ENCODE measurements around the gene F8.
"Not testable (repeated sequence)": the region's sequence is repeated elsewhere in the genome, so short reads cannot be mapped to it uniquely, and the experiment has no call there.

The F8 gene

DNA sequence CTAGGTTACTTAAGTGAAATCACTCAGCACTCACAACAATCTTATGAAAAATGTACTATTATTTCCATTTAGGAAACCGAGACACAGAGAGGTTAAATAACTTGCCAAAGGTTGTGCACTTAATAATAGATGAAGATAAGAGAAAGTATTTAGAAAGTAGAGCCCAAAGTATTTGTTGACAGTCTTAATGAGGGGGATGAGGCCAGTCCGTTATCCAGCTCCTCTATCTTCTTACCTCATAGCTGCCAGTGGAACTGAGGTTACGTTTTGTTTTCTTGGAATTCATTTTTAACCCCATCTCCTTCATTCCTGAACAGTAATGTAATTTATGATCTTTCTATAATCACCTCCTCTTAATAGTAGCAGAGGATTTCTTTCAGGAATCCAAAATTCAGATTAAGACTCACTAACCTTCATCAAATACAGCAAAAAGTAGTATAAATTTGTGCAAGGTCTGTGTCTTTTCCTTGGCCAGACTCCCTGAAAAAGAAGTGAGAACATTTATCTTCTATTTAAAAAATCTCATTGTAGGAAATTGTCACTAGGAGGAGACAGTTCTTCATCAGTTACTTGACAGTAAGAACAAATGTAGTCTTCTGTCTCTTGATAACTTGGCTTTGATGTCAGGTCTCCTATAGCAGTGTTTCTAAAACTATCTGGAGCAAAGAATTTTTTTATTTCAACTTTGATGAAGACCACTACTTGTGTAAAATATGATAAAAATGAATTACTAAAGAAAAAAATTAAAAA lies 35.5 kb downstream of the F8 start:
- no peak for DNase-seq (ENCODE audit: low read depth in 2 of 2)

DNA sequence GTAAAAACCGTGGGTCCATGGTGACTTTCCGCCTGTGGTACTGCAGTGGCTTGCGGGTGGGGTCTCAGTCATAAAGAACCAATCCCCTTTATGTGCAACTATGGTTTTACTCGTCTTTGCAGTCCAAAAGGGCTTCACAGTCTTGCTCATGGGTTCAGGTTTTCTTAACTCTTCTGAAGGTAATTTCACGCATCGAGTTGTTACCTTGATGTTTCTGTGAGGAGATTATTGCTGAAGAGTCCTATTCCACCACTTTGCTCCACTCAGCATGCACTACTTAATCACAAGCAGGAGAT lies 41.5 kb downstream of the F8 start:
- DNase-seq (ENCODE audit: low read depth in 2 of 2) = no peak

DNA sequence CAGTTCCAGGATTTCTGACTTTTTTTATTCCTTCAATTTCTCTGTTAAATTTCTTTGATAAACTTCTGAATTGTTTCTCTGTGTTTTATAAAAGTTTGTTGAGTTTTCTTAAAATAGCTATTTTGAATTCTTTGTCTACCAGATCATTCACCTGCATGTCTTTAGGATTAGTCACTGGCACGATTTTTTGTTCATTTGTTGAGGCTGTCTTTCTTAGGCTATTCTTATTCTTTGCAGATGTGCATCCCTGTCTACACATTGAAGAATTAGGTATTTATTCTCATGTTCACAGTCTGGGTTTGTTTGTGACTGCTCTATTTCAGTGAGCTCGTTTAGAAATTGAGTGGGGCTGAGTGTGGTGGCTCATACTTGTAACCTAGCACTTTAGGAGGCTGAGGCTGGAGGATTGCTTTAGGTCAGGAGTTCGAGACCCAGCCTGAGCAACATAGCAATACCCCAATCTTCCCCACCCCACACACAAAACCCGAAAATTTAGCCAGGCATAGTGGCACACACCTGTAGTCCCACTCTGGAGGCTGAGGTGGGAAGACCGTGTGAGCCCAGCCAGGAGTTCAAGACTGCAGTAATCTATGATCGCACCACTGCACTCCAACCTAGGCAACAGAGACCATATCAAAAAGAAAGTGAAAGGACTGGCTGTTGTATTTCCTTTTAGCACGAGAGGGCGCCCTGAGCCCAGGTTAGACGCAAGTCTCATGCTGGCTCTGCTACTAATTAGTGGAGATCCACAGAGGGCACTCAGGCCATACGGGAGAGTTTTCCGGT lies 42.0 kb downstream of the F8 start:
- DNase-seq (ENCODE audit: low read depth in 2 of 2) = peak; percentile 48 to 52

DNA sequence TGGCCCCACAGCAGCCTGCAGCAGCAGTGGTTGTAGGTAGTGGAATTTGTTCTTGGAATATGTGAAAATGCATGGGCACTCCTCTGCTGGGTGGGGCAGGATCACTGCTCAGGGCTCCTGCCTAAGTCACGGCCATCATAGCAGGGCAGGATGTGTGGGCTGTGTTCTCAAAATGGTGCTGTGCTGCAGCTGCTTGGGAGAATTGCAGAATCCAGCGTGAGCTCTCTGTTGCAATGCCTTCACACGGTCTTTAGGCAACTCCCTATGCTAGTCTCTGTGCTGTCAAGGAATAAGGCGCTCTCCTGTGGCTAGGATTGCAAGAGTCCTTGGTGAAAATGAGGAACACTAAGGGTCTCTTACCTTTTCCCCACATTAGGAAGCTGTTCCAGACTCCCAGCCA lies 42.9 kb downstream of the F8 start:
- no peak for DNase-seq (ENCODE audit: low read depth in 2 of 2)

DNA sequence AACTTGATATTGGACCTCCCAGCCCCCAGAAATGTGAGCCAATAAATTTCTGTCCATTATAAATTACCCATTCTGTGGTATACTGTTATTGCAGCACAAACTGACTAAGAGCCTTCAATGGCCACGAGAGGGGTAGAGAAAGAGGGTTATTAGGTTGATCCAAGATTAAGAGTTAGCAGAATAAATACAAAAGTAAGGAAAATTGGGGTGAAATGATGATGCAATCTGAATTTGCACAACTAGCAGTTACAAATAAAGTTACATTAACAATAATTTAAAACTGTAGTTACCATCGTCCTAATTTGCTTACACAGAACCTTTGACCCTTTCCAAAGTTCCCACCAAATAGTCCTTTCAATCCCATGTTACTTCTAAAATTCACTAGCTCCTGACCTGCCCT lies 54.2 kb downstream of the F8 start:
- no peak for DNase-seq (ENCODE audit: low read depth in 2 of 2)

DNA sequence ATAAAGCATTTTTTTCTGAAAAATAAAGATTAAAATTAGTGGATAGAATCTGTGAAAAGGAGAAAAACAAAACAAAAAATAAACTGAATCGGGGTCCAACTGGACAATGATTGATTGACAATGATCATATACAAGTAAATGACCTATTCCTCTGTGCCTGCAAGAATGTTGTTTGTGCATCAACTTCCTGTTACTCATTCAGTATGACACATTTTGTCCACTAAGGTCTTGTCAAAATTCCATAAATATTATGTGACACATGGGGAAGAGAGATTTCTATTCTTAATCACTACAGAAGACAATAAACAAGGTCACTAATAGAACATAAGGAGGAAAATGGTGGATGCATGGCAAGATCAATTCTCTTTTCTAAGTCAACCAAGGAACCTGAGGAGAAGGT lies 54.9 kb downstream of the F8 start:
- DNase-seq (ENCODE audit: low read depth in 2 of 2) = no peak

DNA sequence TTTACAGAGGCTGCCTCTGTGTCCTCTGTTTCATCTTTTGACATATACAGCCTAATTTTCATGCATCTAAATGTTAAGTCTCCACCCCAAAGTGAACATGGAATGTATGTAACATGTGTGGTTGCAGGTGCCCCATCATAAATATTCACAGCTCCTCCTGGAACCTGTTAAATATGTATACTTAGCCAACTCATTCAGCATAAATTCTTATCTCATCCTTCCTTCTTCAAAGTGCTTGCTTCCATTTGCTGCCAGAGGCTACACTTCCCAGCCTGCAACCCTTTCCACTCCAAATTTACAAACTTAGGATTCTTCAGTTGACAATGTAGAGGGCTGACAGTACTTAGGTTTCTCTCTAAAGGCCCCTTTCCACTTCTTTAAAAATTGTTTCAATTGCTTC lies 60.6 kb downstream of the F8 start:
- no peak for DNase-seq (ENCODE audit: low read depth in 2 of 2)

DNA sequence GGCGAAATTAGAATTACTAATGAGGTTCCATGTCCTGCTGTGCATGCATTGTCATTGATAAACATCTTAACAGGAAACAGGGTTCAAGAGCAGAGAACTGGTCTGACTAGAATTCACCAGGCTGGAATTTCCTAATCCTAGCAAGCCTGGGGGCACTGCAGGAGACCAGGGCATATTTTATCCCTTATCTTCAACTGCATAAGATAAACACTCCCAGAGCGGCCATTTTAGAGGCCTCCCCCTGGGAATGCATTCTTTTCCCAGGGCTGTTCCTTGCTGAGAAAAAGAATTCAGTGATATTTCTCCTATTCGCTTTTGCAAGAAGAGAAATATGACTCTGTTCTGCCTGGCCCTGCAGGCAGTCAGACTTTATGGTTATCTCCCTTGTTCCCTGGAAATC lies 66.7 kb downstream of the F8 start:
- not testable (repeated sequence) for DNase-seq (ENCODE audit: low read depth in 2 of 2)

DNA sequence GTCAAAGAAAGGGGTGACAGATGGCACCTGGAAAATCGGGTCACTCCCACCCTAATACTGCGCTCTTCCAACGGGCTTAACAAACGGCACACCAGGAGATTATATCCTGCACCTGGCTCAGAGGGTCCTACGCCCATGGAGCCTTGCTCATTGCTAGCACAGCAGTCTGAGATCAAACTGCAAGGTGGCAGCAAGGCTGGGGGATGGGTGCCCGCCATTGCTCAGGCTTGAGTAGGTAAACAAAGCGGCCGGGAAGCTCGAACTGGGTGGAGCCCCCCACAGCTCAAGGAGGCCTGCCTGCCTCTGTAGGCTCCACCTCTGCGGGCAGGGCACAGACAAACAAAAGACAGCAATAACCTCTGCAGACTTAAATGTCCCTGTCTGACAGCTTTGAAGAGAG lies 83.3 kb downstream of the F8 start:
- DNase-seq (ENCODE audit: low read depth in 2 of 2) = not testable (repeated sequence)

DNA sequence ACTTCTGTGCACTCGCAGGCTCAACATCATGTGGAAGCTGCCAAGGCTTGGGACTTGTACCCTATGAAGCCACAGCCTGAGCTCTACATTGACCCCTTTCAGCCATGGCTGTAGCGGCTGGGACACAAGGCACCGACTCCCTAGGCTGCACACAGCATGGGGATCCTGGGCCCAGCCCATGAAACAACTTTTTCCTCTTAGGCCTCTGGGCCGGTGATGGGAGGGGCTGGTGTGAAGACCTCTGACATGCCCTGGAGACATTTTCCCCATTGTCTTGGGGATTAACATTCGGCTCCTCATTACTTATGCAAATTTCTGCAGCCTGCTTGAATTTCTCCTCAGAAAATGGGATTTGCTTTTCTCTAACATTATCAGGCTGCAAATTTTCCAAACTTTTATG lies 97.8 kb downstream of the F8 start:
- not testable (repeated sequence) for DNase-seq (ENCODE audit: low read depth in 2 of 2)

DNA sequence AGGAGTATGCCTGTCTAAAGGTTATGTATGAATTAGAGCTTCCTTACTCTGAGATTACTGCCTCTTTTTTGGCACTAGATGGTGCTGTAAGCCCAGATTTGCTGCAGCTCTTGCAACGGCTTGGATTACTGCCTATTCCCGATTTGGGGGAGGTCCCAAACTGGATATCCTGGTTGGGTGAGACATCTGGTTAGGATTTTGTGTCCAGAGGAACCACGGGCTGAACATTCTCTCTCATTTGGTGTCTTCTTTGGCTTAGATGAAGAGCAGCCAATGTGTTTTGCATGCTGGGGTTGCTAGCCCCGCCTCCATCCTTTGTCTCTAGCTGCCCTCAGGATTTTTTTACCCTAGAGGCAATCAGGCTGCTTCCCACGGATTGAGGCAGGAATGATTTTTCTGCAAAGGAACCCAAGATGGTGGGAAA lies 104.5 kb downstream of the F8 start:
- no peak for DNase-seq (ENCODE audit: low read depth in 2 of 2)

DNA sequence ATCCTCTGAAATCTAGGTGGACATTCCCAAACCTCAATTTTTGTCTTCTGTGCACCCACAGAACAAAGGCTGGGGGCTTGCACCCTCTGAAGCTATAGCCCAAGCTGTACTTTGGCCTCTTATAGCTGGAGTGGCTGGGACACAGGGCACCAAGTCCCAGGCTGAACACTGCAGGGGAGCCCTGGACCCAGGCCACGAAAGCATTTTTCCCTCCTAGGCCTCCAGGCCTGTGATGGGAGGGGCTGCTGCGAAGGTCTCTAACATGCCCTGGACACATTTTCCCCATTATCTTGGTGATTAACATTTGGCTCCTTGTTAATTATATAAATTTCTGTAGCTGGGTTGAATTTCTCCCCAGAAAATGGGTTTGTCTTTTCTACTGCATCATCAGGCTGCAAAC lies 108.5 kb downstream of the F8 start:
- no peak for DNase-seq (ENCODE audit: low read depth in 2 of 2)

DNA sequence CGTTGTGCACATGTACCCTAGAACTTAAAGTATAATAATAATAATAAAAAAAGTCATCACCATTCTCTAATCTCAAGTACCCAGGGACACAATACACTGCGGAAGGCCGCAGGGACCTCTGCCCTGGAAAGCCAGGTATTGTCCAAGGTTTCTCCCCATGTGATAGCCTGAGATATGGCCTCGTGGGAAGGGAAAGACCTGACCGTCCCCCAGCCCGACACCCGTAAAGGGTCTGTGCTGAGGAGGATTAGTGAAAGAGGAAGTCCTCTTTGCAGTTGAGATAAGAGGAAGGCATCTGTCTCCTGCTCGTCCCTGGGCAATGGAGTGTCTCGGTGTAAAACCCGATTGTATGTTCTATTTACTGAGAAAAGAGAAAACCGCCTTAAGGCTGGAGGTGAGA lies 112.0 kb downstream of the F8 start:
- not testable (repeated sequence) for DNase-seq (ENCODE audit: low read depth in 2 of 2)

DNA sequence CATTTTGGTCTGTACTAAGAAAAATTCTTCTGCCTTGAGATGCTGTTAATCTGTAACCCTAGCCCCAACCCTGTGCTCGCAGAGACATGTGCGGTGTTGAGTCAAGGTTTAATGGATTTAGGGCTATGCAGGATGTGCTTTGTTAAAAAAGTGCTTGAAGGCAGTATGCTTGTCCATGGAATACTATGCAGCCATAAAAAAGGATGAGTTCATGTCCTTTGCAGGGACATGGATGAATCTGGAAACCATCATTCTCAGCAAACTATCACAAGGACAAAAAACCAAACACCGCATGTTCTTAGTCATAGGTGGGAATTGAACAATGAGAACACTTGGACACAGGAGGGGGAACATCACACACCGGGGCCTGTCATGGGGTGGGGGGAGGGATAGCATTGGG lies 112.5 kb downstream of the F8 start:
- not testable (repeated sequence) for DNase-seq (ENCODE audit: low read depth in 2 of 2)

DNA sequence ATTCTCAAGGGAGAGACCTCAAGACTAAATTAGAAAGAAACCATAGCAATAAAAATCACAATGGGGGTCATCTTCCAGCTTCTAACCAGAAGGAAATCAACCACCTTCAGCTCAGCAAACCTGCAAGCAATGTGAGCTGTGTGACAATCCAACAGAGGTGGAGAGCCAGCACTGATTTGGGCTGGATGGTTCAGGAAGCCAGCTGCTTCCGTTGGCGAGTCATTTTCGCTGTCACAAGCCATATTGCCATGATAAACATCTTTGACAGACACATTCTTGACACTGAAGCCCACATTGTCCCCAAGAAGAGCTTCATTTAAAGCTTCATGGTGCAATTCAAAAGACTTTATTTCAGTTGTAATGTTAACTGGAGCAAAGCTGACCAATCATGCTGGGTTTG lies 113.7 kb downstream of the F8 start:
- no peak for DNase-seq (ENCODE audit: low read depth in 2 of 2)

DNA sequence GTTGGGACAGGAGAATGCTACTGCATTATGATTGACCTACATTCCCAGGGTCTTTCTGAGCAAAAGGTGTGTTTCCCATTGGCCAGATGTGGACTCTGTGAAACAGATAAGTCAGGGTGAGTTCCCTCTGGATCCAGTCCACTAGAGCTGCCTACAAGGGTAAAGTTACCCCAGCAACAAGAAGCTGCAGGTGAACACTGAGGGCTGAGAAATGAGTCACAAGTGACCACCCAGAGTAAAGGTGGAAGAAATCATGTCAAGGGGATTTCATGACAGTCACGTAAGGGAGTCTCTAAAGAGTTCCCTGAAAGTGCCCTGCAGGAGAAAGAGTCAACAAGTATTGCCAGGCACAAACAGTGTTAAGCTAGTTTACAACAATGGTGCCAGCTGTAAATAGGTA lies 120.1 kb downstream of the F8 start:
- DNase-seq (ENCODE audit: low read depth in 2 of 2) = no peak

DNA sequence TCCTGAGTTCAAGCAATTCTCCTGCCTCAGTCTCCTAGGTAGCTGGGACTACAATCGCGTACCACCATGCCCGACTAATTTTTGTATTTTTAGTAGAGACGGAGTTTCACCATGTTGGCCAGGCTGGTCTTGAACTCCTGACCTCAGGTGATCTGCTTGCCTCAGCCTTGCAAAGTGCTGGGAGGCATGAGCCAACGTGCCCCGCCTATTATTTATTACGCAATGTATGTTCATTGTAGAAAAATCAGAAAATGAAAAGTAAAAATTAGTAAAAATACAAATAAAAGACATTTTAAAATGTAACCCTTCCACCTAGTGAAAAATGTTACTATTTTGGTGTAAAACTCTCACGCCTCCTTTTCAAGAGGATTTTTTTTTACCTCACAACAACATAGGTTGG lies 122.2 kb downstream of the F8 start:
- DNase-seq (ENCODE audit: low read depth in 2 of 2) = no peak

DNA sequence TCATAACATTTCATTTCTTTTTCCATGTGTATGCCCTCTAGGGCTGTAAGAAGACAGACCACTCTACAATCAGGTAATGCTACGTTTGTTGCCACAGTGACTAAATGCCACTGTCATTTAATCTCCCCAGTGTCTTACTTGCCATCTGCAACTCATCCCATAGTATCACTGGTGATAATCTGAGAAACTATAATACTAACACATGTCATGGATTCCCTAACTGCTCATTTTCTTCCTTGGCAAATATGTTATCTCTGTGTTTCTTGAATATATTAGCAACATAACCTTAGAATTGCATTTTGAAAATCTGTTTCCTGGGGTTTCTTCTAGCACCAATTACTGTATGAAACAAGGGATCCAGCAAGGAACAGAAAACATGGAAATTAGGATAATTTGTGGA lies 130.2 kb downstream of the F8 start:
- DNase-seq (ENCODE audit: low read depth in 2 of 2) = no peak

DNA sequence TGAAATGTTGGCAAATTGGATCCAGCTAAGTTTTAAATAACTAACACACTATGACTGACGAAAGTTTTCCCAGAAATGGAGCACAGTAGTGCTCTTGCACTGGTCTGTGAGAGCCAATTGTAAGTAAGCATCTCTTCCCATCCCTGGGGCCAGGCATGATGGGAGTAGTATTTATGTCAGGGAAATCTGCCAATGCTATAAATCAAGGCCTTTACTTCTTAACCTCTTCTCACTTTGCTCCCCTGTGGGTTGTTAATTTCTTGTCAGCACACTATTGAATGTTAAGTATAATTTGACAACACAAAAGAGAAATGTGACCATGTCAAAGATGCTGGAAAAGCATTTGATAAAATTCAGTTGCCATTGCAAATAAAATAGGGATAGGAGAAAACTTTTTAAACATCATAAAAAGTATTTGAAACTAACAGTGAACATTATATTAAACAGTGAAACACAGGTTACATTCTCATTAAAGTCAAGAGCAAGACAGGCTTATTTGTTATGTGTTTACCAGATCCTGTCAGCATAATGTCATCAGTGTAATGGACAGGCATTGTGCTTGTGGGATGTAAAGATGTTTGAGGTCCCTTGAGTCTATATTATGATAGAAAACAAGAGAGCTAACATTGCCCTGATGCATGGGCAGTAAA lies 131.4 kb downstream of the F8 start:
- DNase-seq (ENCODE audit: low read depth in 2 of 2) = no peak

DNA sequence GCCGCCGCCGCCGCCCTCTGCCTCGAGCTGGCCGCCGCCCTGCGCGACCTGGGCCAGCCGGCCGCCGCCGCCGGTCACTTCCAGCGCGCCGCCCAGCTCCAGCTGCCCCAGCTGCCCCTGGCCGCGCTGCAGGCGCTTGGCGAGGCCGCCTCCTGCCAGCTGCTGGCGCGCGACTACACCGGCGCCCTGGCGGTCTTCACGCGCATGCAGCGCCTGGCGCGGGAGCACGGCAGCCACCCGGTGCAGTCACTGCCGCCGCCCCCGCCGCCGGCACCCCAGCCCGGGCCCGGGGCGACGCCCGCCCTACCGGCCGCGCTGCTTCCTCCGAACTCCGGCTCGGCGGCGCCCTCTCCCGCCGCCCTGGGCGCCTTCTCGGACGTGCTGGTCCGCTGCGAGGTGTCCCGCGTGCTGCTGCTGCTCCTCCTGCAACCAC lies 135.7 kb downstream of the F8 start:
- DNase-seq (ENCODE audit: low read depth in 2 of 2) = not testable (repeated sequence)

DNA sequence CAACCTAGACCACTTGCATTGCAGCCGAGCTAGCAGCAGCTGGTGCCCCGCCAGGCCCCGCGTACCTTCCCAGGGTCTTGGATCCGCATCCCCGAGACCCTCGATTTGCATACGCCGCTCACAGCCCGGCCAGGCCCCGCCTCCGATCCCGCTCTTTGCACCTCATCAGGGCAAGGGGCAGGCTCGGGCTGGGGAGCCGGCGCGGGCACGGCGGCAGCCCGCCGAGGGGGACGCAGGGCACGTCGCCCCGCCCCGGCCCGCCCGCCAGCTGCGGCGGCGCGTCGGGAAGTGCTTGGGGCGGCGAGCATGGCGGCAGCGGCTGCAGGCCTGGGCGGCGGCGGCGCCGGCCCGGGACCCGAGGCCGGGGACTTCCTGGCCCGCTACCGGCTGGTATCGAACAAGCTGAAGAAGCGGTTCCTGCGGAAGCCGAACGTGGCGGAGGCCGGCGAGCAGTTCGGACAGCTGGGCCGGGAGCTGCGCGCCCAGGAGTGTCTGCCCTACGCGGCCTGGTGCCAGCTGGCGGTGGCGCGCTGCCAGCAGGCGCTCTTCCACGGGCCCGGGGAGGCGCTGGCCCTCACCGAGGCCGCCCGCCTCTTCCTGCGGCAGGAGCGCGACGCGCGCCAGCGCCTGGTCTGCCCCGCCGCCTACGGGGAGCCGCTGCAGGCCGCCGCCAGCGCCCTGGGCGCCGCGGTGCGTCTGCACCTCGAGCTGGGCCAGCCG lies 136.3 kb downstream of the F8 start, which contains the start of gene F8A1:
TSS of gene F8A1 (plus strand) at position 287 of the 720 bp plus-strand sequence. CDS start at position 307, 20 bp downstream.
- DNase-seq (ENCODE audit: low read depth in 2 of 2) = peak in 1 of 2 donors; percentile 1

DNA sequence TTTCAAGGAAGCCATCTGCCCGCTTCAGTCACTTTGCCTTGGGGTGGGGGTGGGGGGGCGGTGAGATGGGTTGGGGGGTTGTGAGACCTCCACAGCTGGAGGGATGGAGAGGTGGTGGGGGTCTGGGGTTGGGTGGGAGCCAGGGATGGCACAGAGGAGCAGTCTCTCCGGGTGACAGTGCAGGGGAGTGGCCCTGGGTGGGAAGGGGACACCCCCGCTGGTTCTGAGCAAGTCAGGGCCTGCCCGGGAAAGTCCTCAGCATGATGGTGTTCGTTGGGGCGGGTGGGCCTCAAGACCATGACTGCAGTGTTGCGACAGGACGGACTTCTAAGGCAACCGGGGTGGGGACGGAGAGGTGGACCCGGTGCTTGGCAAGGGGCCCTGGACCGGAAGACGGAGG lies 137.0 kb downstream of the F8 start:
- DNase-seq (ENCODE audit: low read depth in 2 of 2) = not testable (repeated sequence)

All from activated CD8-positive, alpha-beta memory T cell treated with anti-CD3 and anti-CD28 coated beads for 4 hours (primary cell).